ENCODE measurements around the gene PRRC2B.

DNA sequence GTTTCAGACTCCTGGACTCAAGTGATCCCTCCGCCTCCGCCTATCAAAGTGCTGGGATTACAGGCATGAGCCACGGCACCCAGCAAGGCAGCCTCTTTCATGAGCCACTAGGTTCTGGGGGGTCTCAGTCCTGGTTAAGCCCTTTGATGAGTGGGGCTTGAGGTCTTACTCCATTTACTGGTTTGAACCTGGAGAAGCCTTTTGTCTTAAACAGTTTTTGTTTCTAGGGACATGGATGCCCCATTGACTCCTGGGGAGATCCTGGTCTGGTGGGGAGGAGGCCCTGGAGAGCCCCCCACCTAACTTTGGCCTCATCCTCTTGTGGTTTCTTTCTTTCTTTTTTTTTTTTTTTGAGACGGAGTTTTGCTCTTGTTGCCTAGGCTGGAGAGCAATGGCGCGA, 6.7 kb downstream of the PRRC2B start:
- TF ChIP-seq POLR2A (IDR thresholded peaks at IDR 0.05) (no peak), POLR2AphosphoS5 (IDR thresholded peaks at IDR 0.05) (no peak)
- TF ChIP-seq, protein P1, sequence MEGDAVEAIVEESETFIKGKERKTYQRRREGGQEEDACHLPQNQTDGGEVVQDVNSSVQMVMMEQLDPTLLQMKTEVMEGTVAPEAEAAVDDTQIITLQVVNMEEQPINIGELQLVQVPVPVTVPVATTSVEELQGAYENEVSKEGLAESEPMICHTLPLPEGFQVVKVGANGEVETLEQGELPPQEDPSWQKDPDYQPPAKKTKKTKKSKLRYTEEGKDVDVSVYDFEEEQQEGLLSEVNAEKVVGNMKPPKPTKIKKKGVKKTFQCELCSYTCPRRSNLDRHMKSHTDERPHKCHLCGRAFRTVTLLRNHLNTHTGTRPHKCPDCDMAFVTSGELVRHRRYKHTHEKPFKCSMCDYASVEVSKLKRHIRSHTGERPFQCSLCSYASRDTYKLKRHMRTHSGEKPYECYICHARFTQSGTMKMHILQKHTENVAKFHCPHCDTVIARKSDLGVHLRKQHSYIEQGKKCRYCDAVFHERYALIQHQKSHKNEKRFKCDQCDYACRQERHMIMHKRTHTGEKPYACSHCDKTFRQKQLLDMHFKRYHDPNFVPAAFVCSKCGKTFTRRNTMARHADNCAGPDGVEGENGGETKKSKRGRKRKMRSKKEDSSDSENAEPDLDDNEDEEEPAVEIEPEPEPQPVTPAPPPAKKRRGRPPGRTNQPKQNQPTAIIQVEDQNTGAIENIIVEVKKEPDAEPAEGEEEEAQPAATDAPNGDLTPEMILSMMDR (IDR thresholded peaks at IDR 0.05 in 8 of 11, conservative IDR thresholded peaks at IDR 0.05 in 3 of 11): no peak

Data from spleen (tissue), 7 donors.